Measurements from ENCODE around the gene EEPD1. TPM values are rescaled to one million over a fixed set of nuclear protein-coding genes. Genes with fewer than 3 reads are reported as not detected.

Gene EEPD1
- total RNA-seq, 1 donor from 2014 or later, result 9.8 TPM

DNA sequence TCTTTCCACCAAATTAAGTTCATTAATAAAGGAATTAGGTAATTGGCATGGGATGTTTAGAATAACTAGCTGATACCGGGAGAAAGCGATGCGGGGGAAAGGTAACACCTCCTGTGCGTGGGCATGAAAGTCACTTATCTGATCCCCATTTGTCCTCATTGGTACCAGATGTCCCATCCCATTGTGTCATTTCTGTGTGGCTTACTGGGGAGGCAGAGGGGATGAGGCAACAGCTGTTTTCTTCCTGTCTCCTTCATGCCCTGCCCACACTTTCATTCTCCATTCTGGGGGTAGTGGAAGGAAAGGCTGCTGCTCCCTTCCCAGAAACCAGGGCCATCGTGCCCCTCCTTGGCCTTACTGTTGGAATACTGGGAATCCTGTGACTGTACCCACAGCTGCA lies 27.1 kb downstream of the EEPD1 start:
- intact Hi-C loops (cut with DNase I), result no loop called here
- H3K4me1 ChIP-seq, result peaks cover 32% of the 10 kb centered on the region
- no peak for DNase-seq (ENCODE audit: extremely low spot score in 2 of 2)

DNA sequence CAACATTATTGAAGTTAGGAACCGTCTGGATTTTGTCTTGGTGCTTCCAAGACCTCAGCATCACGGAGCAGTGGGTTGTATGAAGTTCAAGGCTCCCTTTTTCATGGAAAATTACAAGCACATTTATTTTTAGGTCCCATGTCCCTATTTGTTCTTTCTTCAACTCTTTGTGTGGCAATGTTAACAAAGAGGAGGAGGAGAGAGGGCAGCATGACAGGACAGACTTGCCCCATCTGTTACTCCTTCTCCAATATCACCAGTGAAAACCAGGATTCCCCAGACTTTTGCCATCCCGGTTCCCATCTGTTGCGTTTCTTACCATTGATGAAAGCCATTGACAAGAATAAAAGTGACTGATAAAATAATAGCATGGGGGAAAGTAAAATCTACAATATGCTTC lies 28.6 kb downstream of the EEPD1 start:
- Histone ChIP-seq H3K36me3 (no peaks in the 10 kb centered on the region), H3K4me3 (no peak overlapping the region), H3K27ac (no peak overlapping the region), H3K27me3 (no peaks in the 10 kb centered on the region), H3K4me1 (peaks cover 31% of the 10 kb centered on the region), H3K9me3 (no peaks in the 10 kb centered on the region)
- intact Hi-C loops (cut with DNase I), result no loop called here
- TF ChIP-seq POLR2A (IDR thresholded peaks at IDR 0.05), result no peak
- no peak for TF ChIP-seq POLR2AphosphoS5 (IDR thresholded peaks at IDR 0.05; ENCODE audit: insufficient read depth in 1 of 2, low read depth in 1 of 2)
- TF ChIP-seq, protein P1, sequence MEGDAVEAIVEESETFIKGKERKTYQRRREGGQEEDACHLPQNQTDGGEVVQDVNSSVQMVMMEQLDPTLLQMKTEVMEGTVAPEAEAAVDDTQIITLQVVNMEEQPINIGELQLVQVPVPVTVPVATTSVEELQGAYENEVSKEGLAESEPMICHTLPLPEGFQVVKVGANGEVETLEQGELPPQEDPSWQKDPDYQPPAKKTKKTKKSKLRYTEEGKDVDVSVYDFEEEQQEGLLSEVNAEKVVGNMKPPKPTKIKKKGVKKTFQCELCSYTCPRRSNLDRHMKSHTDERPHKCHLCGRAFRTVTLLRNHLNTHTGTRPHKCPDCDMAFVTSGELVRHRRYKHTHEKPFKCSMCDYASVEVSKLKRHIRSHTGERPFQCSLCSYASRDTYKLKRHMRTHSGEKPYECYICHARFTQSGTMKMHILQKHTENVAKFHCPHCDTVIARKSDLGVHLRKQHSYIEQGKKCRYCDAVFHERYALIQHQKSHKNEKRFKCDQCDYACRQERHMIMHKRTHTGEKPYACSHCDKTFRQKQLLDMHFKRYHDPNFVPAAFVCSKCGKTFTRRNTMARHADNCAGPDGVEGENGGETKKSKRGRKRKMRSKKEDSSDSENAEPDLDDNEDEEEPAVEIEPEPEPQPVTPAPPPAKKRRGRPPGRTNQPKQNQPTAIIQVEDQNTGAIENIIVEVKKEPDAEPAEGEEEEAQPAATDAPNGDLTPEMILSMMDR (IDR thresholded peaks at IDR 0.05), result no peak
- DNase-seq (ENCODE audit: extremely low spot score in 2 of 2), result no peak

More for the DNA sequence above, 27.1 kb downstream of the EEPD1 start:
- Histone ChIP-seq H3K27me3 (no peaks in the 10 kb centered on the region), H3K36me3 (no peaks in the 10 kb centered on the region), H3K9me3 (no peaks in the 10 kb centered on the region), H3K4me3 (no peak overlapping the region), H3K27ac (no peak overlapping the region)
- TF ChIP-seq POLR2AphosphoS5 (IDR thresholded peaks at IDR 0.05; ENCODE audit: insufficient read depth in 1 of 2, low read depth in 1 of 2), result no peak
- TF ChIP-seq, protein P1 (IDR thresholded peaks at IDR 0.05), result no peak
- TF ChIP-seq POLR2A (IDR thresholded peaks at IDR 0.05), result no peak

DNA sequence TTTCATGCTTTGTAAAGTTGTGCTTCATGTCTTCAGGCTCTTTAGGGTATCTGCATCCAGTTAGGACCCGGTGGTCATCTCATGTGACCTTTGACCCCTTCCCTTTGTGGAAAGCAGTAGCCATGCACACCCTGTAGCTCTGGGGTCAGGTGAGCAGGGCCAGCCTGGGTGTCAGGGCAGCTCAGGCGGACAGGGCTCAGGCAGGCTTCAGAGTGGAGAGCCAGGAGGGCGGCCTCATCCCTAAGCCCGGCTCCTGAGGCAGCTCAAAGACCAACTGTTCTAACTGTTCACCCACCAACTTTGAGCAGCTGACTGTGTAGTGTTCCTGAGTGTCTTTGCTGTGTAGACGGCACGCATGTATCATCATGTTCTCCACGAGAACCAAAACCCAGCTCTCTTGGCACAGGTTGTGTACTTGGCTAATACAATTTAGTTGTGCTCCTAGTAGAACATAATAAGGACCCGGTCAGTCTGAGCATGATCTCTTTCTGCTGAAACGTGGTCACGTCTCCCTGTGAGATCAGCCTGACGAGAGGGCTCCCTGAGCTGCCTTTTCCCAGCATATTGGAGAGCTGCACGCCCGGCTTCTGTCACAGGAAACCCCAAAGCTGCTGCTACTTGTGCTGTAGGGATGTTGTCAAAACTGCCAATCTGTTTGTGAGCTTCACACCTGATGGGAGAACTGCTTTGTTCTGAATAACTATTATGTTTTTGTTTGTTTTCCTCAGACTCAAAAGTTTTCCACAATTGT lies 30.0 kb downstream of the EEPD1 start:
- intact Hi-C loops (cut with DNase I), result no loop called here
- no peak for DNase-seq (ENCODE audit: extremely low spot score in 2 of 2)
- no peak overlapping the region for H3K4me3 ChIP-seq
- TF ChIP-seq, protein P1 (IDR thresholded peaks at IDR 0.05), result no peak
- TF ChIP-seq POLR2AphosphoS5 (IDR thresholded peaks at IDR 0.05; ENCODE audit: insufficient read depth in 1 of 2, low read depth in 1 of 2), result no peak
- TF ChIP-seq POLR2A (IDR thresholded peaks at IDR 0.05), result no peak
- peaks cover 32% of the 10 kb centered on the region for H3K4me1 ChIP-seq
- no peak overlapping the region for H3K27ac ChIP-seq
- H3K9me3 ChIP-seq, result no peaks in the 10 kb centered on the region
- H3K36me3 ChIP-seq, result no peaks in the 10 kb centered on the region
- H3K27me3 ChIP-seq, result no peaks in the 10 kb centered on the region

DNA sequence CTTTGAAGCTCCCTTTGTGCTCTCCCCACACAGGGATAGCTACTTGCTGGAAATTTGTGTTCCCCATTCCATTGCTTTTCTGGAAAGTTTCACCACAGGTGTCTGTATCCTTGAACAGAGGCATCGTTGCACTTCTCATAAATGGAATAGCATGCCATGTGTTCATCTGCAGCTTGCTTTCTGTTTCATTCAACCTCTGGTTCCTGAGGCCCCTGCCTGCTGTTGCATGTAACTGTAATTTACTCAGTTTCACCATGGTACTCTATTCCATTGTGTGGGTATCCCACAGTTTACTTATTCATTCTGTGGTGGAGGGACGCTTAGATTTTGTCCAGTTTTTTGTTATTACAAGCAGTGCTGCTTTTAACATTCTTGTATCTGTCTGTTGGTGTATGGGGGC lies 32.0 kb downstream of the EEPD1 start:
- Histone ChIP-seq H3K9me3 (no peaks in the 10 kb centered on the region), H3K4me3 (no peak overlapping the region), H3K4me1 (peaks cover 32% of the 10 kb centered on the region), H3K27ac (no peak overlapping the region), H3K36me3 (no peaks in the 10 kb centered on the region), H3K27me3 (no peaks in the 10 kb centered on the region)
- DNase-seq (ENCODE audit: extremely low spot score in 2 of 2), result no peak
- intact Hi-C loops (cut with DNase I), result no loop called here
- TF ChIP-seq POLR2A (IDR thresholded peaks at IDR 0.05) (no peak), POLR2AphosphoS5 (IDR thresholded peaks at IDR 0.05; ENCODE audit: insufficient read depth in 1 of 2, low read depth in 1 of 2) (no peak)
- TF ChIP-seq, protein P1 (IDR thresholded peaks at IDR 0.05), result no peak

DNA sequence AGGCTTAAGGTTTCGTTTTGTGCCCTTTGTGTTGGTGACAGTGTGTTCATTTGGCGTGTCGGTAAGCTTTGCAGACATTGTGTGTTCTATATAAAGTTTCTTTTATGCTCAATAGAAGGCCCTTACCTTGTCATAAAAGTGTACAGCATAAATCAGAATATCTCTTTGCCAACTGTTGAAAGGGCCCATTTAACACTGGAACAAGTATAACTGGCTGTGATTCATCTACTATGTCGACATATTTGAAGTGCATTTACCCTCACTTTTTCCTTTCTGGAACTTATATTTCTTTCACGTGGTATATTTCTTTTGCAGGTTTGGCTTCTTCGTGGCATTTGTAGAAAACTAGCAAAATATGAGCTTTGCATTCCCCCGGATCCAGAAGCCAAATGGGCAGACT lies 32.7 kb downstream of the EEPD1 start:
- Histone ChIP-seq H3K27ac (no peak overlapping the region), H3K36me3 (no peaks in the 10 kb centered on the region), H3K9me3 (no peaks in the 10 kb centered on the region), H3K27me3 (no peaks in the 10 kb centered on the region), H3K4me1 (peaks cover 32% of the 10 kb centered on the region), H3K4me3 (no peak overlapping the region)
- no peak for DNase-seq (ENCODE audit: extremely low spot score in 2 of 2)
- intact Hi-C loops (cut with DNase I), result no loop called here
- TF ChIP-seq, protein P1 (IDR thresholded peaks at IDR 0.05), result no peak
- no peak for TF ChIP-seq POLR2A (IDR thresholded peaks at IDR 0.05)
- TF ChIP-seq POLR2AphosphoS5 (IDR thresholded peaks at IDR 0.05; ENCODE audit: insufficient read depth in 1 of 2, low read depth in 1 of 2), result peak in 1 of 2 donors; percentile 15
